Measurements from ENCODE around the gene EOGT. TPM values are rescaled to one million over a fixed set of nuclear protein-coding genes. Genes with fewer than 3 reads are reported as not detected.

Gene EOGT
- total RNA-seq (2012; rRNA removed) (35.6 and 41.2 TPM in 2 replicates), polyA plus RNA-seq (2012; rRNA removed) (9.7 and 12.3 TPM in 2 replicates), Bru-seq, nascent RNA (percentile 93 among the genes with signal in this experiment), BruChase-seq, experiment 1, labeled RNA remaining after a 6-hour chase (percentile 85 among the genes with signal in this experiment), BruChase-seq, experiment 2, labeled RNA remaining after a 2-hour chase (percentile 88 among the genes with signal in this experiment)
- polyA plus RNA-seq (2012; cell fraction: cytosol; rRNA removed) = 2.9 and 3.7 TPM in 2 replicates
- polyA plus RNA-seq (2012; cell fraction: nucleus; rRNA removed; ENCODE audit: low replicate concordance) = 6.5 and 30.8 TPM in 2 replicates
- long read RNA-seq, full-length matches to known transcripts = 9 of 19 reads
- long read RNA-seq, partial matches to known transcripts = 3 of 19 reads
- long read RNA-seq, other reads (novel, unspliced or antisense) = 7 of 19 reads

DNA sequence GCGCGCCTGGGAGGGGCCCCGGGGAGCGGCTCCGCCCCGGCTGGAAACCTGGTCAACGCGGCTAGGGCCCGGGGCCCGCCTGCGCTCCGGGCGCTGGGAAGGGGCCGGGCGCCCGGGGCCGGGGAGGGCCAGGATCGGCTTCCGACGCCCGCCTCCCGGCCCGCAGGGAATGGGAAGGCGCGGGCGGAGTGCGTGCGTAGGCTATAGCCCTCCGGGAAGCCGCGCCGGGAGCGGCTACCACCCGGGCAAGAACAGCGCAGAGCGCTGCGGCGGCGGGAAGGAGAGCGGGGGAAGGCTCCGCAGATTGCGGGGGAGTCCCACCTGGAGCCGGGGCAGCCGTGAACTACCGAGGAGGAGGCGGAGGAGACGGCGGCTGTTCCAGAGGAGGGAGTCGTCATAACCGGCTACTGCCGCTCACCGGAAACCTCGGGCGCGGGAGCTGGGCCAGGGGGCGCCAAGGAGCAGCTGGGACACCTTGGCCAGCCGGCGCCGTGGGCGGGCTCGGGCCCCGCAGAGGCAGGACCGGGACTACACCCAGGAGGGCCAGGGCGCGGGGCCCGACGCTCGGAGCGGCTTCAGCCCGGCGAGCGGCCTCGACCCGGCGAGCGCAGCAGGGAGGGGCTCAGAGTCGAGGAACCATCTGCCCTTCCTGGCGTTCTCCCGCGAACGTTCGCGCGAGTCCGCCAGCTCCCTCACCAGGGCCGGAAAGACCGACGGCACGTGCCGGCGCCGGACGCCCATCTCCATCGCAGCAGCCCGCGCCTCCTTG lies at the start of gene EOGT:
Gene EOGT, minus strand, starts transcription at position 432 of the 769 bp plus-strand sequence. CDS start 3,838 bp downstream, outside the sequence.
- 0% methylated on average over 31 of the region's 96 CpGs; no CpG with 5 or more reads in 1 of the 2 experiments for WGBS, 2 experiments (ENCODE audit: extremely low coverage in 2 of 2, insufficient read length in 1 of 2)
- no TSS peak for BruUV-seq (replicated peaks)
- no peak for TF ChIP-seq RAD21 (IDR thresholded peaks at IDR 0.05; ENCODE audit: low read length)
- no peak; the same call in 1 of the 2 replicates for TF ChIP-seq NFE2L2 (IDR thresholded peaks at IDR 0.05; ENCODE audit: low read depth, low read length)
- no peak for TF ChIP-seq CHD1 (IDR thresholded peaks at IDR 0.05; ENCODE audit: low read depth, low read length)
- peak; percentile 85; the same call in 1 of the 2 replicates for TF ChIP-seq MXI1 (IDR thresholded peaks at IDR 0.05; ENCODE audit: borderline replicate concordance, low read depth, low read length)
- TF ChIP-seq POLR2A (IDR thresholded peaks at IDR 0.05; ENCODE audit: low read depth, low read length) = peak; percentile 90
- no peak for TF ChIP-seq SMC3 (IDR thresholded peaks at IDR 0.05; ENCODE audit: low read depth, low read length)
- TF ChIP-seq, protein P1, sequence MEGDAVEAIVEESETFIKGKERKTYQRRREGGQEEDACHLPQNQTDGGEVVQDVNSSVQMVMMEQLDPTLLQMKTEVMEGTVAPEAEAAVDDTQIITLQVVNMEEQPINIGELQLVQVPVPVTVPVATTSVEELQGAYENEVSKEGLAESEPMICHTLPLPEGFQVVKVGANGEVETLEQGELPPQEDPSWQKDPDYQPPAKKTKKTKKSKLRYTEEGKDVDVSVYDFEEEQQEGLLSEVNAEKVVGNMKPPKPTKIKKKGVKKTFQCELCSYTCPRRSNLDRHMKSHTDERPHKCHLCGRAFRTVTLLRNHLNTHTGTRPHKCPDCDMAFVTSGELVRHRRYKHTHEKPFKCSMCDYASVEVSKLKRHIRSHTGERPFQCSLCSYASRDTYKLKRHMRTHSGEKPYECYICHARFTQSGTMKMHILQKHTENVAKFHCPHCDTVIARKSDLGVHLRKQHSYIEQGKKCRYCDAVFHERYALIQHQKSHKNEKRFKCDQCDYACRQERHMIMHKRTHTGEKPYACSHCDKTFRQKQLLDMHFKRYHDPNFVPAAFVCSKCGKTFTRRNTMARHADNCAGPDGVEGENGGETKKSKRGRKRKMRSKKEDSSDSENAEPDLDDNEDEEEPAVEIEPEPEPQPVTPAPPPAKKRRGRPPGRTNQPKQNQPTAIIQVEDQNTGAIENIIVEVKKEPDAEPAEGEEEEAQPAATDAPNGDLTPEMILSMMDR (conservative IDR thresholded peaks at IDR 0.05; ENCODE audit: low read depth, low read length) = peak; percentile 64
- TF ChIP-seq, protein P2, sequence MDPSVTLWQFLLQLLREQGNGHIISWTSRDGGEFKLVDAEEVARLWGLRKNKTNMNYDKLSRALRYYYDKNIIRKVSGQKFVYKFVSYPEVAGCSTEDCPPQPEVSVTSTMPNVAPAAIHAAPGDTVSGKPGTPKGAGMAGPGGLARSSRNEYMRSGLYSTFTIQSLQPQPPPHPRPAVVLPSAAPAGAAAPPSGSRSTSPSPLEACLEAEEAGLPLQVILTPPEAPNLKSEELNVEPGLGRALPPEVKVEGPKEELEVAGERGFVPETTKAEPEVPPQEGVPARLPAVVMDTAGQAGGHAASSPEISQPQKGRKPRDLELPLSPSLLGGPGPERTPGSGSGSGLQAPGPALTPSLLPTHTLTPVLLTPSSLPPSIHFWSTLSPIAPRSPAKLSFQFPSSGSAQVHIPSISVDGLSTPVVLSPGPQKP (IDR thresholded peaks at IDR 0.05; ENCODE audit: borderline replicate concordance, low read depth, low read length) = no peak
- peak; percentile 98 for TF ChIP-seq BHLHE40 (IDR thresholded peaks at IDR 0.05; ENCODE audit: low read depth, low read length)
- no peak for TF ChIP-seq RFX5 (IDR thresholded peaks at IDR 0.05; ENCODE audit: low read depth, low read length)
- TF ChIP-seq CEBPB (IDR thresholded peaks at IDR 0.05; ENCODE audit: low read depth, low read length) = no peak
- TF ChIP-seq RCOR1 (IDR thresholded peaks at IDR 0.05; ENCODE audit: insufficient replicate concordance, low read length) = no peak
- TF ChIP-seq MAZ (IDR thresholded peaks at IDR 0.05; ENCODE audit: borderline replicate concordance, low read depth, low read length) = peak; percentile 55; the same call in 1 of the 2 replicates
- no peak for TF ChIP-seq MAFK (IDR thresholded peaks at IDR 0.05; ENCODE audit: low read depth, low read length)

More for the DNA sequence above, at the start of gene EOGT:
- Histone ChIP-seq H3K4me2 (ENCODE audit: low read depth, low read length) (peak within 1 kb of the TSS; percentile 80), H3K36me3 (ENCODE audit: control insufficient read depth, insufficient read depth, low read length) (peaks cover 8% of the 10 kb centered on the region), H3K4me3 (ENCODE audit: insufficient read depth, low read depth, low read length) (peak within 1 kb of the TSS; percentile 66), H3K18ac (ENCODE audit: low read depth, low read length) (peak within 1 kb of the TSS; percentile 69), H4K20me1 (ENCODE audit: insufficient read depth, low read length) (no peaks in the 10 kb centered on the region), H4K5ac (ENCODE audit: low read depth, low read length) (peak within 1 kb of the TSS; percentile 20), H3K27me3 (ENCODE audit: control insufficient read depth, insufficient read depth, low read length) (no peaks in the 10 kb centered on the region), H4K91ac (ENCODE audit: insufficient read depth, low read depth, low read length) (peak within 1 kb of the TSS; percentile 90), H2AK9ac (replicated peaks; ENCODE audit: low read depth, low read length, poor library complexity) (peak within 1 kb of the TSS; percentile 91), H3K27ac (ENCODE audit: insufficient read depth, low read length) (peak within 1 kb of the TSS; percentile 93), H4K8ac (ENCODE audit: low read depth in 2 of 2, low read length in 2 of 2) (peak within 1 kb of the TSS; percentile 88 to 90), H3K14ac (replicated peaks; ENCODE audit: low read depth, low read length) (peak within 1 kb of the TSS; percentile 98), H3K23ac (ENCODE audit: low read depth, low read length) (peak within 1 kb of the TSS; percentile 98), H3K79me1 (ENCODE audit: low read depth in 1 of 2, low read length in 2 of 2) (peaks cover 9 to 50% of the 10 kb centered on the region in 2 experiments), H2BK120ac (ENCODE audit: low read depth, low read length) (peak within 1 kb of the TSS; percentile 82), H3K4me1 (ENCODE audit: control insufficient read depth, insufficient read depth, low read length) (peaks cover 10% of the 10 kb centered on the region), H2BK20ac (ENCODE audit: low read depth, low read length) (peak within 1 kb of the TSS; percentile 53), H2BK15ac (ENCODE audit: low read depth, low read length) (peak within 1 kb of the TSS; percentile 34; the same call in 2 of the 3 replicates), H3K4ac (ENCODE audit: low read depth, low read length) (peak within 1 kb of the TSS; percentile 91), H2BK5ac (ENCODE audit: low read depth, low read length, poor library complexity, severe bottlenecking) (peak within 1 kb of the TSS; percentile 92), H3K9ac (ENCODE audit: low read depth, low read length) (peak within 1 kb of the TSS; percentile 85), H2AK5ac (ENCODE audit: low read depth, low read length) (peak within 1 kb of the TSS; percentile 73), H3K56ac (ENCODE audit: extremely low read depth, insufficient read depth, low read length) (peak within 1 kb of the TSS; percentile 90), H2AFZ (replicated peaks; ENCODE audit: low read length, poor library complexity) (peak within 1 kb of the TSS; percentile 98), H3K9me1 (ENCODE audit: insufficient read depth, low read length) (peaks cover 7% of the 10 kb centered on the region), H3K9me3 (ENCODE audit: control insufficient read depth, insufficient read depth, low read length) (no peaks in the 10 kb centered on the region)
- ChIA-PET POLR2A (ENCODE audit: unreplicated experiment) (no interaction called here), CTCF (interaction anchor here (1.0 kb wide), 1 partner anchor 12 kb away, joined by 3 read pairs; no protein-coding TSS in a partner anchor)
- peak; percentile 76 for ATAC-seq (ENCODE audit: low read depth)
- intact Hi-C loops (cut with micrococcal nuclease) (no loop called here), dilution Hi-C loops (cut with HindIII; ENCODE audit: low sequenced_read_pairs, unreplicated experiment) (no loop called here), in situ Hi-C loops (cut with MboI; ENCODE audit: low sequenced_read_pairs) (no loop called here)
- DNase-seq = peak; percentile 82

All from IMR-90 (cell line).